ENCODE measurements around the gene MALRD1. TPM values are rescaled to one million over a fixed set of nuclear protein-coding genes. Genes with fewer than 3 reads are reported as not detected.

Gene MALRD1
- total RNA-seq, 1 experiment from 2014 or later, result 0.50 TPM

- TF ChIP-seq JAZF1 (CRISPR knock-in tag; IDR thresholded peaks at IDR 0.05) (no peak), MXD4 (CRISPR knock-in tag; IDR thresholded peaks at IDR 0.05; ENCODE audit: borderline replicate concordance) (no peak), ZNF138 (CRISPR knock-in tag; conservative IDR thresholded peaks at IDR 0.05) (no peak), ZNF317 (CRISPR knock-in tag; IDR thresholded peaks at IDR 0.05; ENCODE audit: borderline replicate concordance, low read depth) (no peak), ESRRA (CRISPR knock-in tag; IDR thresholded peaks at IDR 0.05; ENCODE audit: borderline replicate concordance) (no peak), ZNF671 (CRISPR knock-in tag; IDR thresholded peaks at IDR 0.05) (no peak), CREB1 (CRISPR knock-in tag; IDR thresholded peaks at IDR 0.05) (no peak), IRF2 (CRISPR knock-in tag; IDR thresholded peaks at IDR 0.05; ENCODE audit: borderline replicate concordance, low read depth) (no peak), NR1H2 (CRISPR knock-in tag; IDR thresholded peaks at IDR 0.05) (no peak), JUN (CRISPR knock-in tag; IDR thresholded peaks at IDR 0.05) (no peak), ZNF512 (CRISPR knock-in tag; IDR thresholded peaks at IDR 0.05; ENCODE audit: borderline replicate concordance) (no peak), FOXP1 (CRISPR knock-in tag; IDR thresholded peaks at IDR 0.05; ENCODE audit: borderline replicate concordance) (no peak), ARID4B (CRISPR knock-in tag; IDR thresholded peaks at IDR 0.05; ENCODE audit: borderline replicate concordance) (no peak)
- Mint-ChIP-seq H3K36me3 (no peaks in the 10 kb centered on the region), H3K4me1 (no peaks in the 10 kb centered on the region), H3K9me3 (peaks cover 14% of the 10 kb centered on the region), H3K4me3 (no peak overlapping the region), H3K27me3 (ENCODE audit: low read depth) (no peaks in the 10 kb centered on the region), H3K27ac (no peak overlapping the region)
- DNase-seq (ENCODE audit: low spot score), result no peak
- ChIA-PET CTCF (no interaction called here), POLR2A (no interaction called here)
- ATAC-seq, result no peak
Measured at GRCh38 chr10:19561181-19561580, 512.6 kb downstream of the MALRD1 start.

DNA sequence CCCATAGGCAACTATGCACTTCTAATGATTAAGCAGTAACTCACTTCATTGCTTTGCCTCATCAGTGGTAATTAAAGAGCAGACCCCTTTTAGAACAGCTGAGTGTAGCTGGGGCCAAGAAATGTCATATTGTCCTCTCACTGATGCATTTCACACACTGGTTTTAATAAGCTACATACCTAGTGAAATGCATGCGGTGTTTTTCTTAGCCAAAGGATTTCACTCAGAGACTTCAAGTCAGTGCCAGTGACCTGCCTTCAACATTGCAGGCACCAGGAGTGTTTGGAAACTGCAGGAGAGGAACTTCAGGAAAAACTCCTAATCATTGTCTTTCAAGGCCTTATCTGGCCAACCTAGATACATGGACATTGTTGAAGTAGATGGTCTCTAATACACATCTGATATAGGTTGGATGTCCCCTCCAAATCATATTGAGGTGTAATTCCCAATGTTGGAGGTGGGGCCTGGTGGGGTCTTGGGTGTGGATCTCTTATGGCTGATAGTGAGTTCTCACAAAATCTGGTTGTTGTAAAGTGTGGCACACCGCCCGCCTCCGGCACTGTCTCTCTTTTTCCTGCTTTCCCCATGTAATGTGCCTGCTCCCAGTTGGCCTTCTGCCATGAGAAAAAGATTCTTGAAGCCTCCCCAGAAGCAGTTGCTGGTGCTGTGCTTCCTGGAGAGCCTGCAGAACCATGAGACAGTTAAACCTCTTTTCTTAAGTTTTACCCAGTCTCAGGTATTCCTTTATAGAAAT lies 515.0 kb downstream of the MALRD1 start:
- no peaks in the 10 kb centered on the region for H3K4me1 Mint-ChIP-seq
- no peaks in the 10 kb centered on the region for H3K9me3 Mint-ChIP-seq
- DNase-seq (ENCODE audit: low spot score), result no peak
- CTCF ChIA-PET, result interaction anchor here (0.9 kb wide), 1 partner anchor 151 kb away, joined by 3 read pairs; no protein-coding TSS in a partner anchor
- POLR2A ChIA-PET, result no interaction called here
- no peak overlapping the region for H3K4me3 Mint-ChIP-seq
- no peak overlapping the region for H3K27ac Mint-ChIP-seq
- no peaks in the 10 kb centered on the region for H3K36me3 Mint-ChIP-seq
- no peaks in the 10 kb centered on the region for H3K27me3 Mint-ChIP-seq (ENCODE audit: low read depth)
- no peak for ATAC-seq
- TF ChIP-seq STAT6 (CRISPR knock-in tag; conservative IDR thresholded peaks at IDR 0.05; ENCODE audit: low read depth) (no peak), MLX (CRISPR knock-in tag; IDR thresholded peaks at IDR 0.05) (no peak), RORB (CRISPR knock-in tag; IDR thresholded peaks at IDR 0.05) (no peak), ZBTB21 (CRISPR knock-in tag; IDR thresholded peaks at IDR 0.05; ENCODE audit: borderline replicate concordance) (no peak), ZNF416 (CRISPR knock-in tag; IDR thresholded peaks at IDR 0.05) (no peak), CBFB (CRISPR knock-in tag; IDR thresholded peaks at IDR 0.05; ENCODE audit: low read depth) (no peak), RELA (CRISPR knock-in tag; IDR thresholded peaks at IDR 0.05; ENCODE audit: borderline replicate concordance) (no peak)
- TF ChIP-seq, protein P1, sequence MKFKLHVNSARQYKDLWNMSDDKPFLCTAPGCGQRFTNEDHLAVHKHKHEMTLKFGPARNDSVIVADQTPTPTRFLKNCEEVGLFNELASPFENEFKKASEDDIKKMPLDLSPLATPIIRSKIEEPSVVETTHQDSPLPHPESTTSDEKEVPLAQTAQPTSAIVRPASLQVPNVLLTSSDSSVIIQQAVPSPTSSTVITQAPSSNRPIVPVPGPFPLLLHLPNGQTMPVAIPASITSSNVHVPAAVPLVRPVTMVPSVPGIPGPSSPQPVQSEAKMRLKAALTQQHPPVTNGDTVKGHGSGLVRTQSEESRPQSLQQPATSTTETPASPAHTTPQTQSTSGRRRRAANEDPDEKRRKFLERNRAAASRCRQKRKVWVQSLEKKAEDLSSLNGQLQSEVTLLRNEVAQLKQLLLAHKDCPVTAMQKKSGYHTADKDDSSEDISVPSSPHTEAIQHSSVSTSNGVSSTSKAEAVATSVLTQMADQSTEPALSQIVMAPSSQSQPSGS (CRISPR knock-in tag; IDR thresholded peaks at IDR 0.05; ENCODE audit: borderline replicate concordance, low read depth), result no peak
- TF ChIP-seq, protein P2, sequence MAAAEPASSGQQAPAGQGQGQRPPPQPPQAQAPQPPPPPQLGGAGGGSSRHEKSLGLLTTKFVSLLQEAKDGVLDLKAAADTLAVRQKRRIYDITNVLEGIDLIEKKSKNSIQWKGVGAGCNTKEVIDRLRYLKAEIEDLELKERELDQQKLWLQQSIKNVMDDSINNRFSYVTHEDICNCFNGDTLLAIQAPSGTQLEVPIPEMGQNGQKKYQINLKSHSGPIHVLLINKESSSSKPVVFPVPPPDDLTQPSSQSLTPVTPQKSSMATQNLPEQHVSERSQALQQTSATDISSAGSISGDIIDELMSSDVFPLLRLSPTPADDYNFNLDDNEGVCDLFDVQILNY (CRISPR knock-in tag; IDR thresholded peaks at IDR 0.05), result no peak
